GM18868 (cell line): ENCODE results near the gene ARSB.
A peak's percentile ranks its signal among the peaks of the same experiment; 100 is the strongest.
"Not testable (repeated sequence)": the region's sequence is repeated elsewhere in the genome, so short reads cannot be mapped to it uniquely, and the experiment has no call there.

Experiments used
- ATAC-seq: cut with Tn5 transposase; IDR thresholded peaks from one replicate; pipeline ENCODE4 v1.9.1; 2021; ENCODE audit warnings: mild to moderate bottlenecking, moderate library complexity; ENCODE audit not compliant: unreplicated experiment

Gene ARSB

GRCh38 chr5:78851891-78852290 is 133.2 kb downstream of the ARSB start:
- ATAC-seq, result not testable (repeated sequence)

GRCh38 chr5:78845470-78845869 is 139.6 kb downstream of the ARSB start:
- no peak for ATAC-seq

- ATAC-seq, result no peak
Measured at GRCh38 chr5:78843436-78843835, 141.7 kb downstream of the ARSB start.

- no peak for ATAC-seq
Measured at GRCh38 chr5:78841767-78842166, 143.3 kb downstream of the ARSB start.

- no peak for ATAC-seq
Measured at GRCh38 chr5:78838753-78839152, 146.4 kb downstream of the ARSB start.

- ATAC-seq, result no peak
Measured at GRCh38 chr5:78837836-78838235, 147.3 kb downstream of the ARSB start.

- no peak for ATAC-seq
Measured at GRCh38 chr5:78835176-78835575, 149.9 kb downstream of the ARSB start.

- no peak for ATAC-seq
Measured at GRCh38 chr5:78833284-78833683, 151.8 kb downstream of the ARSB start.

GRCh38 chr5:78830528-78831046 is 154.5 kb downstream of the ARSB start:
- no peak for ATAC-seq

GRCh38 chr5:78829811-78830527 is 155.1 kb downstream of the ARSB start:
- ATAC-seq, result no peak

GRCh38 chr5:78827725-78828124 is 157.4 kb downstream of the ARSB start:
- ATAC-seq, result no peak

- ATAC-seq, result no peak
Measured at GRCh38 chr5:78824831-78825281, 160.3 kb downstream of the ARSB start.

GRCh38 chr5:78823196-78823595 is 161.9 kb downstream of the ARSB start:
- ATAC-seq, result peak; percentile 78

GRCh38 chr5:78821536-78822021 is 163.5 kb downstream of the ARSB start:
- ATAC-seq, result no peak

- no peak for ATAC-seq
Measured at GRCh38 chr5:78819707-78820106, 165.4 kb downstream of the ARSB start.

GRCh38 chr5:78819166-78819565 is 165.9 kb downstream of the ARSB start:
- no peak for ATAC-seq

GRCh38 chr5:78816143-78816765 is 168.9 kb downstream of the ARSB start:
- no peak for ATAC-seq

GRCh38 chr5:78813906-78814530 is 171.1 kb downstream of the ARSB start:
- ATAC-seq, result no peak

GRCh38 chr5:78813286-78813685 is 171.8 kb downstream of the ARSB start:
- ATAC-seq, result no peak

- no peak for ATAC-seq
Measured at GRCh38 chr5:78811866-78812265, 173.2 kb downstream of the ARSB start.

- ATAC-seq, result no peak
Measured at GRCh38 chr5:78811121-78811817, 173.8 kb downstream of the ARSB start.
